ENCODE results near the gene TEX29. TPM values are rescaled to one million over a fixed set of nuclear protein-coding genes. Genes with fewer than 3 reads are reported as not detected.
A peak's percentile ranks its signal among the peaks of the same experiment; 100 is the strongest.

Gene TEX29
- not detected in 2 replicates for total RNA-seq (2014; rRNA removed; shearing (Covaris generic))

DNA sequence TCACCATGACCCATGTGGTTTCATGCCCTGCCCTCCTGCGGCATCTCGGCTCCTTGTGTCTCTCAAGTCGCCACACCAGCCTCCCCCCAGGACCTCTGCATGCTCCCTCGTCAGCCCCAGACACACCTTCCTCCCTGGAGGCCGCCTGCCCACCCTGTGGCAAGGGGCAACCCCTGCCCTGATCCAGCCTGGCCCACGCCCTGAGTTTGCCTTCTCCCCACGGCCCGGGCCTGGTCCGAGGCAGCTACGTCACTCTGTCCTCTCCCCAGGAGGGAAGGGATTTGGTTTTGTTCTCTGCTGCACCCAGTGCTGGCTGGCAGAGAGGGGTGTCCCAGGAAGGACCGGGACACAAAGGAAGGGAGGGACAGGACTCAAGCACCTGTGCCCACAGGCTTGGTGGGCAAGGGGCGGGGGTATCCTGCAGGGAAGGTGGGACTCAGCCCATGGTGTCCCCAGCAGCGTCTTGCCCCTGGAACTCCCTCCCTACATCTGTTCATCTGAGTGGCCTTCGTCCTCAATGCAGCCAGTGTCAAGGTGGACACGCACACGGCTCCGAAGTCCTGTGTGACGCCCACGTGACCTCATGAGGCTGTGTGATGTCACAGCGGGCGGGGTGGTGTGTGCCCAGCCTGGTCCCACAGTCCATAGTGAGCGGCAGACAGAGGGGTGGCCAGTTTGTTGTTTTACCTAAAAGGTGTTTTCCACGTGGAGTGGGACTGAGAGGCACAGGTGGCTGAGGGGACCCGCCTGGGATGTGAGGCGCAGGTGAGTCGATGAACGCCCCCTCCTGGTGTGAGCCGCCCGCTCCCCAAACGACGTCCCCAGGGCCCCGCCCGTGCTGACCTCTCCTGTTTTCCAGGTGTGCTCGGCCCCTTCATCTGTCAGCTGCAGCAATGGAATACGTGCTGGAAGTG lies at the start of gene TEX29:
Gene TEX29, plus strand, starts transcription at position 645 of the 914 bp plus-strand sequence. Its CDS starts 249 bp downstream, at position 894.
- DNase-seq (ENCODE audit: low read depth) = no peak

DNA sequence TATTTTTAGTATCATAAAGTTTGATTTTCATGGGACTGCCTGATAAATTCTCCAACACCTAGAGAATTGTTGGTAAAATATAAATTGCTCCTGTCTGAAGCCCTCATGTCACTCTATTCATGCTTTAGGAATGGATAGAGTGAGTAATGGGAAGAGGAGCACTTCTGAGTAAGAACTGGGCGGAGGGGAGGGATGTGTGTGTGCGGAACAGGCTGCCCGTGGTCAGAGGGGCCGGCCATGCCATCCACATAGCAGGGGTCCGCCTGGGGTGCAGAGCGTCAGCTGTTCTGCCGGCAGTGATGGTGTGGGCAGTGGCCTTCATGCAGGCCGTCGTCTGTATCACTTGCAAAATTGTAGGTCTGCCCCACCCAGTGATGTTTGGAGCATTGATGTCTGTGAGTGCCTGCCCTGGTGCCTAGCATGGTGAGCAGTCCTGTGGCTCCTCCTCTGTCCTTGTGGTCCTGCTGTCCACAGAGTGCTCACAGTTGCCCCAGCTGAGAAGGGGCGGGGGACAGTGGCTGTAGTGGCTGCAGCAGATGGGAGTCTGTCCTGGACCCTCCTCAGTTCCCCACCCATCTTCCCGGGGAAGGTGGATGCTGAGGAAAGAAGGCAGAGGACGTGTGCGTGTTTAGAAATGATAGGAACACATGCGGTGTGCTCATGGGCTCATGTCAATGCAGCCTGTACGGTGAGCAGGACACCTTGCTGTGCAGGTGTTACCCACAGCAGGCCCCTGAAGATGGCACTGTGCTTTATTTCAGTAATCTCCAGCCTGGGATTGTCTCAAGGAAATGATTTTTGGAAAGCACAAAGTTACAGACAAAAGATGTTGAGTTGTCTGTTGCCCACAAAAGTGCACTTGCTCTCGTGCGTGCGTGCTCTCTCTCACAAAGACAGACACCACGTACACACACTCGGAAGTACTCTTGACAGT lies 49.4 kb upstream of the TEX29 start:
- no peak for DNase-seq (ENCODE audit: low read depth)

DNA sequence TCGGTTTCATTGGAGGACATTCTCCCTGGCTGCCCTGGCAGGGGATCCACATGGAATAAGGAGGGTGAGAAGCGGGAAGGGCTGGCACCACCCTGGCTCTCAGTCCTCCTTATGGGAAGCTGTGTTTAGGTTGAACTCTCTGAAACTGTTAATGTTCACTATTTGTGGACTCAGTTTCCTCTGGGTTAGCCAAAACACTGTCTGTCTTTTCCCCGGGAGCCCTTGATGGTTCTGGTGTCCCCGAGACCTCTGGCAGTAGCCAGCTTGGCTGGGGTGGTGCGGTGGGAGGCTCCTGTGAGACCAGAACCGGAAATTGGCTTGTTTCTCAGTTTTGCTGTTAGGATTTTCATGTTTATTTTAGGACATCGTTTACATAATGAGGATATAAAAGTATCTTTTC lies 48.3 kb upstream of the TEX29 start:
- no peak for DNase-seq (ENCODE audit: low read depth)

DNA sequence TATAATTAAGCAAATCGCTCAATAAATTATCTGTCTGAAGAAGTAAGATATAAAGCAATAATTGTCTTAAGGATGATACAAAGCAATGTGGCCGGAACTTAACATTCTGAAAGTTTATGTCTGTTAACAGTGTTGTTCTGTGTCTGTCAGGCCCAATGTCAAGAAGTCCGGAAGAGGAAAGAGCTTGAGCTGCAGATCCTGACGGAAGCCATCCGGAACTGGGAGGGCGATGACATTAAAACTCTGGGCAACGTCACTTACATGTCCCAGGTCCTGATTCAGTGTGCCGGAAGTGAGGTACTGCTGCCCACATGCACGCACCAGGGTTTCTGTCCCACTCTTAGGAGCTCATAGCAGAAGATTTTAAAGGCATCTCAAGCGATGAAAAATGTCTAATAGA lies 45.1 kb upstream of the TEX29 start:
- no peak for DNase-seq (ENCODE audit: low read depth)

DNA sequence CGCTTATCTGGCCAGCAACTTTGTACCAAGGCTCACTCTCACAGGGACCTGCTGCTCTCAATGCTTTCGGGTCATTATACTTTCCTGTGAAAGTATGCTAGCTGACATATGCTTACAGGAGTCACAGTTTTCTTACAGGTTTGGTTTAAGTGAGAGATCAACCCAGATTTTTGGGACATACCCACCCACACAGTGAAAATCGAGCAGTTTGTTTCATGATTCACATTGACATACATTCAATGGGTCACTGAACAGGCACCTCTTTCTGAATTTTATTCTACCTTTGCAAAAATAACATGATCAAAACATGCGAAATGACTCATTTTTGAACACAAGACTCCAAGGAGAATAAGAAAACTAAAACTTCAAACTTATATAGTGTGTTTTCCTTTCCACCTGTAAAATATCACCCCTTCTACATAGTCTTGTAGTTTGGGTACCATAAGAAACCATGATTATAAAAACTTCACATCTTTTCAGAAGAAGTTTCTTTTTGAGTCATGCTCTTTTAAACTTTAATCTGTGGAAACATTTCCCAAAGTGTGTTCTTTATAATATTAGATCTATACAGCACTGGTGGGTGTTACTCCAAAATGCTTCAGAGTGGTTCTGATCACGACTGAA lies 44.3 kb upstream of the TEX29 start:
- DNase-seq (ENCODE audit: low read depth) = no peak

DNA sequence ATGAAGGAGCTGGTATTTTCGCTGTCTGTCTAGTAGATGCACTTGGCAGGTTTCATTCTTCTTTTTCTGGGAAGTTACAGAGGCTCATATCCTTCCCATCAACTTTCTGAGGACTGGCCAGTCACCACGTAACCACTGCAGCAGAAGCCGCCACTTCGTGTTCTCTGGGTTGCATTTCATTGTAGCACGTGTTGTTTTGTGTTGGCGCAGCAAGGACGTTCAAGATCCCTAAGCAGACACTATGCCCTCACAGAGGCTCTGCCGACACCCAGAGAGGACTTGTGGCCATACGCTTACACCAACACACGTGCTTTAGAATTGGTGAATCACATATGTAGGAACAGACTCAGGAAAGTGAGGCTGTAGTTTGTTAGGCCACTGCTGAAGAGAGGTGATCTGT lies 42.2 kb upstream of the TEX29 start:
- DNase-seq (ENCODE audit: low read depth) = no peak

DNA sequence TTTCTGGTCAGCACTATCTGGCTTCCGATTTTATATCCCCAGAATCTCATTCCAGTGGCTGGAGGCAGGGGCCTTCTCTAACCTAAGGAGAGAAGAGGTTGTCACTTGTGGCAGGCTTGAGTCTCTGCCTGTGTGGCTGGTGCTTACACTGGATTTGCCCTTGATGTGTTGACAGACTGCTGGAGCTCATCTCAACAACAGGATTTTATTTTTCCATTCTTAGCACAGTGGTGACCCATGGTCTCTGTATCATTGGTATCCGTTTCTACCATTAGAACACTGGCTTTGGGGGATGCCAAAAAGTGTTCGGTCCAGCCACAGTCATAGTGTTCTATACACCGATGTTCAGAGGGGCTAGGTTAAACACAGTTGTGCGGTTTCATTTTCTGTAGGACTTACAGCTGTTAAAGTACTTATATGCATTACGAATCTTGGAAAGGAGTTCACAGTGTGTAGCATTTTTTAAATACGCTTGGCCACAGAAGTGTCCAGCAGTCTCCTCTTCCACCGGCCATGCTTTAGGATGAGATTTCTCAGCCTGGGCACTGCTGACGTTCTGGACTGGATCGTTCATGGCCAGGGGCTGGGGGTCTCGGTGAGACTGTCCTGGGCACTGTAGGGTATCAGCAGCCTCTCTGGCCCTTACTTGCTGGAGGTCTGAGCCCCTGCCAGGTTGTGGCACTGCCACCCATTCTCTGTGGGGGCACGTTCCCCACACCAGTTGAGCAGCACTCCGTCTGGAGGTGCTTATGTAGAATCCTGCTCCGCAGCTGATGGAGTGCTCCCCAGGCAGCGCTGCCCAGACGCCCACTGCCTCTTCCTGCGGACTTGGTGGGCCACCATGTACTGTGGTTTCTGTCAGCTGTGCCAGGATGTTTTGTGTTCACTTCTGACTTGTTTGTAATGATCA lies 41.4 kb upstream of the TEX29 start:
- DNase-seq (ENCODE audit: low read depth) = no peak

DNA sequence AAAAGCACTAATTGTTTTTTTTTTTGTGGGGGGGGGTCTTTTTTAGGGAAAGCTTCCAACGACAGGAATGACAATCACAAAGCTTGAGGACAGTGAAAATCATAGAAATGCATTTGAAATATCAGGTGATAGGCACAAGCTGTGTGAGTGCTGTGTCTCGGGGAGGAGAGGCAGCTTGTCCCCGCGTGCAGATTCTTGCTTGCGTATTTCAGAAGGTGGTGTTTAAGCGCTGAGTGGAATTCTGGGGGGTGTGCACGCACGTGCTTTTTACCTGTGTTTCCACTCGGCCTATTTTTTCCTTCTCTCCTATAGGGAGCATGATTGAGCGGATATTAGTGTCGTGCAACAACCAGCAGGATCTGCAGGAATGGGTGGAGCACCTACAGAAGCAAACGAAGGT lies 40.2 kb upstream of the TEX29 start:
- DNase-seq (ENCODE audit: low read depth) = no peak

DNA sequence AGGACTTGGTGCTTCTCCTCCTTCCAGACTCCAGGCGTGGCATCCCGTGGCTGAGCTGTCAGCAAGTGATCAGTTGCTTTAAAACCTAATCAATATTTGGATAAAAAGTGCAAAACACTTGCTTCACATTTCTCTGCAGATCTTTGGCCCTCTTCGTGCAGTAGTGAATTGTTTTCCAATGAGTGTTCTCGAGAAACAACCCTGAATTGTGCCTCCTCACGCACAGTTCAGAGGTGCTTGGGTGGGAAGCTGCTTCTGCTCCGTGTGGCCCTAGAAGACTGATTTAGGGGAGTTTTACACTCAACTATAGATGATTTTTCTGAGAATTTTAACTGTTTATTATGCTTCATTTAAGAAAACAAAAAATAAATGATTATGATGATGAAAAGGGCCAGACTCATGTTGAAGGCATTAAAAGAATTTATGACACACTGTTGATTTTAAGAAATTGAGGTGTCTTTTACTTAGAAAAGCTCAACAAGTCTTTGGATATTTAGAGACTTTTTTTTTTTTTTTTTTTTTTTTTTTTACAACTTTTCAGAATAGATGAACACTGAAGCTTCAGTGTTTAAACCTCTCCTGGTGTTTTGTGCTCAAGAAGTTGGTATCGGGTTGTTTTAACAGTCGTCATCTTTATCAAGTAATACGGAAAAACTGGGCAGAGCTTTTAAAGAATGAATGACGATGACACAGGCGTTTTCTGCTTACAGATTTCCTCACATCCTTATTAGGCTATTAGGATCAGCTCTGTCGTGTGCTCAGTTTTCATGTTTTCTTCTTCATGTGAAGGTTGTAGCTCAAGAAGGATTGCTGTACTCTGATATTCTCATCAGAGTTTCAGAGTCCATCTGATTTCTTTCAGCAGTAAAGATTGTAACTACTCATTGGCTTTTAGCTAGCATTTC lies 39.5 kb upstream of the TEX29 start:
- DNase-seq (ENCODE audit: low read depth) = peak; percentile 5

DNA sequence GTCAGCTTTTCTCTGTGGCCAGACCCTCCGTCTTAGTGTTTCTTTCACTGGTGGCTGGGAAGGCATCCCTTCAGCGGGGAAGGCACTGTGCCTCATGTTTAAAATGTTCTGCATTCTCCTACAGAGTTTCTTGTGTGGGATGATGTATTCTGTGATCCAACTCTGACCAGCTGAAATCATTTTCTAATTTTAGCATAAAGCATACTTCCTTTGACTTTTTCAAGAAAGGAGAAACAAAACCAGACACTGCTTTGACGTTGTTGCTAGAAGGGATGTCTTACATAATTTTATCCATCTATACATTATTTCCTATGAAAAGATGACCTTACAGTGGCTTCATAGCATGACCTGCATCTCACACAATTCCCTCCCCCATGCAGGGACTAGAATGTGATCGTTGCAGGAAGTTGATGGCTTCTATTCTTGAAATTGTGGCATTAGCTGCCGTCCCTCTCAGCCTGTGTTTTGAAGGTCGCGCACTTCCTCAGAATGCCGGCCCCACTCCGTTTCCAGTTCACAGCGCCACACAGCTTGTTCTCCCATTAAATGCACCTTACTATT lies 38.6 kb upstream of the TEX29 start:
- no peak for DNase-seq (ENCODE audit: low read depth)

DNA sequence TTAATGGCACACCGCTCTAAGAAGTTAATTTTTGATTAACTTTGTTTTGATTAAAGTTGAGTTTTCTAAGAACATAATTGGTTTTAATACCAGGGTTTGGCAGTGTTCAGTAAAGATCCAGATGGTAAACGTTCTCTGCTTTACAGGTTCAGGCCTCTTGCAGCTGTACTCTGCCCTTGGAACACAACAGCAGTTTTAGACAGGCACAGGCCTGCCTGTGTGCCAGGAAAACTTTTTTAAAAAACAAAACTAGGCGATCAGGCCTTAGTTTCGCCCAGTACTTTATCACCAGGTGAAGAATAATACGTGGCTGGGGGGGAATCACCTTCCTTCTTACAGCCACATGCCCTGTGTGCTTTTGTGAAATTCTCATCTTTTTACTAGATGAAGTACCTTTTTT lies 38.0 kb upstream of the TEX29 start:
- no peak for DNase-seq (ENCODE audit: low read depth)

DNA sequence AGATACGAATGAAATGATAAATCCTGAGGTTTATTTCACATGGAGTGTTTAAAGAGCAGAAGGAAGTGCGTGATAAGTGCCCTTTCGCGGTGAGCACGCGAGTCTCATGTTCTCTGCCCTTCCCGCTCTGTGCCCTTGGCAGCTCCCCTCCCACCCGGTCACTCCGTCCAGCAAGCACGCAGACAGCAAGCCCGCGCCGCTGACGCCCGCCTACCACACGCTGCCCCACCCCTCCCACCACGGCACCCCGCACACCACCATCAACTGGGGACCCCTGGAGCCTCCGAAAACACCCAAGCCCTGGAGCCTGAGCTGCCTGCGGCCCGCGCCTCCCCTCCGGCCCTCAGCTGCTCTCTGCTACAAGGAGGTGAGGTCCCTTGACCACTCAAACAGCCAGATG lies 37.4 kb upstream of the TEX29 start:
- no peak for DNase-seq (ENCODE audit: low read depth)

DNA sequence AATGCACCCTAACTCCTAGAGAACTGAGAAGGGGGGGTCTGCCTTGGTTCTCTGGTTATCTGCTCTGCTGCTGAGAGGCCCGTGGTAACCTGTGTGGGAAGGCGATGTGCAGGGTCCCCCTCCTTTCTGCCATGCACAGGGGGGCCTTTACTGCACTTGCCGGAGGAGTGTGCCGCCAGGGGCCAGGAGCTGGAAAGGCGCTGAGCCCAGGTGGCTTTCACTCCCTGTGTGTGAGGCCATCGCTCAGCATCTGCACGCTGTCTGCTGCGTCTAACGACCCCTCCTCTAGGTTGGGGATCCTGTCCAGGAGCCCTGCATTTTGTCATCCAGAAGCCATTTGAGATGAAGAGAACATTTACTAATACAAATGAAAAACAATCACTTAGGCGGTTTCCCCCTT lies 37.0 kb upstream of the TEX29 start:
- DNase-seq (ENCODE audit: low read depth) = no peak

DNA sequence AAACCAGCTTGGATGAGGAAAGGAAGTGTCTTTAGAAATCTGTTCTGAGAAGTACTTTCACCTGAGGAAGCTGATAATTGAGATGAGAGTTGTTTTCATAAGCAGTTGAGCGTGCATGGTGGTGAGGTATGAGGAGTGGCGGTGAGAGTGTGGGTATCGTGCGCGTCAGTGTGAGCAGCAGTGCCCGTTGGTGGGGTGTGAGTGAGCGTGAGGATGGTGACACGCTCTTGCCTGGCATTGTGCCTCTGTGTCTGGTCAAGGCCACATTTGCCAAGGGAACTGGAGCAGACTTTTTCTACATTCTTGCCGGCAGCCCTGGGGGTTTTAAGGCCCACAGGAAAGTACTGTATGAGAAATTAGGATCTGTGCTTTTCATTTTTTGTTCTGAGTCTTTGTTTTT lies 36.5 kb upstream of the TEX29 start:
- no peak for DNase-seq (ENCODE audit: low read depth)

DNA sequence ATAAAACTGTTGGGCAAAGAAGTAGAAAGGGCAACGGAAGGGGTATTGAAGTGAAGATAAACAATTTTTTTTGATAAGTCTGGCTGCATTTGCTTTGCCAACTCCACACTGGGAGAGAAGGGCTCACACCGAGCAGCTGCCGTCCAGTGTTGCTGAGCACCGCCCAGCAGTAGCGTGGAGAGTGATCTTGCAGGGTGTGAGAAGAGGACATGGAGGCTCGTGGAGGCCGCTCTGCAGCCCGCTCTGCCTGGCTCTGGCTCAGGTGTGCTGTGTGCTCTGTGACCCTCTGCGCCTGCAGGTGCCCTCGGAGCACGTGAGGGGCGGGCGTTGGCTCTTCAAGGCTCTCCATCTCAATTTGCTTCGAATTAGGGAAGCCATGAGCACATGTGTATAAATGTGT lies 35.9 kb upstream of the TEX29 start:
- no peak for DNase-seq (ENCODE audit: low read depth)

DNA sequence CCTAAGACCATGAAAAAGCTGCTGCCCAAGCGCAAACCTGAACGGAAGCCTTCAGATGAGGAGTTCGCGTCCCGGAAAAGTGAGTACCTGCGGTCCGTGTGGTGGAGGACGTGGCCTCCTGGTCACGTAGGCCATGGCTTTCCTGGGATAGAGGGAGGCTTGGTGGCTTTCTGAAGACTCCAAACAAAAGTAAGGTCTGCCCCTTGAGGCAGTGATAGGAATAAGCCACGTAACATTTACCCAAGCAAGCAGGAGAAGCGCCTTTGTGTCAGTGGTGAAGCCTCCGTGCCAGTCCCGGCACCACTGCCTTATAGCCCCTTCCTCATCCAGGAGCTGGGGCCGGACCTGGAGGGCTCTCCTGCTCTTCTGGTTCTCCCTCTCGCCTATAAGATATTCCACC lies 34.3 kb upstream of the TEX29 start:
- no peak for DNase-seq (ENCODE audit: low read depth)

DNA sequence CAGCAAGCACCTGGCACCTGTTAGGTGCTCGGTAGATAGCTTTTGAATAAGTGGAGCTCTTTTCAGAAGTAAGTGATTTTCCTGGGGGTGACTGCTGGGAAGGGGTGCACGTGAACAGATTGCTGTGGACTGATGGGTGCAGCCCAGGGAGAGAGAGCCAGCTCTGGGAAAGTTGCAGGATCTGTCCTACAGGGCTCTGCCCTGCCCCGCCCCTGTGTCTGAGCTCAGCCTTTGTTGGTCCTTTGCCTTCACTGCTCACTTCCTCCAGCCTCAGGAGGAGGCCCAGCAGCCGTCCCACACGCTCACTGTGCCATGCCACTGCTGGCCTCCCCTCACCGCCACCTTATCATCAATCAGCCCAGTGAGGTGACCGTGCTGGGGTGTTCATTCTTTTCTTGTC lies 33.7 kb upstream of the TEX29 start:
- no peak for DNase-seq (ENCODE audit: low read depth)

DNA sequence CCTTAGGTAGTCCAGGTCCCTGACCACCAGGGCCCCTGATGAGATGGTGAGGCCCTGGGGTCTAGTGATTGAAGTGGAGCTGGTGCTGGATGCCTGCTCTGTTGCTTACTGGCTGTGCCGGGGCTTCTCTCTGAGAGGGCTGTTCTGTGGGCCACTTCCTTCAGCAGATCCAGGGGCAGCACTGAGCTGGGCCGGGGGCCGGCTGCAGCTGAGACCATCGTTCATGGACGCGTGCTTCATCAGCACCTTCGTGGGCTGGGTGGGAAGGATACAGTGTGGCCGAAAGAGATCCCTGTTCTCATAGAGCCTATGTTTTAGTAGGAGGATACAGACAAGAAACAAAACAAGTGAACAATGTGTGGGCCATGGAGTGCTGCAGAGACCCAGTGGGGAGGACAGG lies 33.2 kb upstream of the TEX29 start:
- DNase-seq (ENCODE audit: low read depth) = no peak

DNA sequence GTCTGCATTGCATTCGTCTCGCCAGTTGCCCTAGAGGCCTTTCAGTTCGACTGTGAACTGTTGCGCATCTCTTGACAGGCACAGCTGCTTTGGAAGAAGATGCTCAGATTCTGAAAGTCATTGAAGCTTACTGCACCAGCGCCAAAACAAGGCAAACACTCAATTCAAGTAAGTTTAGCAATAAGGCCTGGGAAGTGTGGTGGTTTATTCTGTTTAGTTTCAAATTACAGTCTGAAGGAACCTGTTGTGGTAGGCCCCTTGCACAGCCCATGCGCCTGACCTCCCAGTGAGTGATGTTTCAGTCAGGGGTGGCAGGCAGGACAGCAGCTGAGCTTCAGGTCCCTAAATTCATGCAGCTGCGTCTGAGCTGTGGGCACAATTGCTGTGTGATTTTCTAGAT lies 32.2 kb upstream of the TEX29 start:
- no peak for DNase-seq (ENCODE audit: low read depth)

DNA sequence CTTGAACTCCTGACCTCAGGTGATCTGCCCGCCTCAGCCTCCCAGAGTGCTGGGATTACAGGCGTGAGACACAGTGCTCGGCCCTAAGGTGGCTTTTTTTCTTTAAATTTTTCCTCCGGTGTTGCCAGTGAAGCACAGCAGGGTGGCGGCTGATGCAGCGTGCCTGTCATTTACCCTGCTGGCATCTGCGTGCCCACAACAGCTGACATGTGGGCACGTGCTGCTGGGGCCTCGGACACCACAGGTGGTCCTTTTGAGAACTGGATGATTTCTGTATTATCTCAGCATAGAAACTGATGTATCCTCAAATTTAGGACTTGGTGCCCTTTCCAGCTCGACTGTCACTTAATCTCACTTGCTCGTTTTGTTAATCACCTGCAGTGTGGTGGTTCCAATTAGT lies 31.2 kb upstream of the TEX29 start:
- no peak for DNase-seq (ENCODE audit: low read depth)

Data from M059J (cell line).